Thyroid gland (tissue), 4 donors: ENCODE results near the gene CD58. TPM values are rescaled to one million over a fixed set of nuclear protein-coding genes. Genes with fewer than 3 reads are reported as not detected.

Experiments used
- DNase-seq, 2 donors: peaks; one replicate each; pipeline ENCODE4 v3.0.0-alpha.2; 2019
- H3K27ac ChIP-seq, 3 donors: fragments of 200-600 bp; sonication (generic); 1 replicate in 2 of 3; 2 replicates in 1 of 3; pipeline ENCODE4 v1.5.1; 2016 to 2019; ENCODE audit warnings: mild to moderate bottlenecking in 1 of 3, moderate library complexity in 1 of 3
- H3K27me3 ChIP-seq: fragments of 200-600 bp; sonication (generic); one replicate; pipeline ENCODE4 v1.5.1; 2019
- H3K36me3 ChIP-seq, 2 donors: fragments of 200-600 bp; sonication (generic); one replicate each; pipeline ENCODE4 v1.5.1; 2016 to 2019
- H3K4me1 ChIP-seq, 2 donors: fragments of 200-600 bp; sonication (generic); one replicate each; pipeline ENCODE4 v1.5.1; 2017 to 2019
- H3K4me3 ChIP-seq, 3 donors: fragments of 200-600 bp; sonication (generic); replicated peaks in 1 of 3; 1 replicate in 2 of 3; 2 replicates in 1 of 3; pipeline ENCODE4 v1.5.1; 2016; ENCODE audit warnings: mild to moderate bottlenecking in 1 of 3
- H3K9me3 ChIP-seq: fragments of 200-600 bp; sonication (generic); one replicate; pipeline ENCODE4 v1.5.1; 2017
- CTCF ChIP-seq, 6 experiments: fragments of 200-600 bp in 3 of 6; fragments of 450-650 bp in 3 of 6; sonication (generic) in 3 of 6; IDR thresholded peaks; one replicate each; pipeline ENCODE4 v1.5.1; 2016 to 2019; ENCODE audit warnings: antibody characterized with exemption in 6 of 6, mild to moderate bottlenecking in 2 of 6, inconsistent platforms in 1 of 6, moderate library complexity in 1 of 6
- POLR2A ChIP-seq, 2 donors: fragments of 450-650 bp; IDR thresholded peaks; one replicate each; pipeline ENCODE4 v1.6.1; 2017; ENCODE audit warnings: antibody characterized with exemption in 2 of 2, mild to moderate bottlenecking in 2 of 2, moderate library complexity in 1 of 2
- WGBS, 2 donors: methylation state at CpG; one replicate each; pipeline ENCODE4 v1.1.5; 2017; 5-methylcytosine and 5-hydroxymethylcytosine counted together
- intact Hi-C: fragments of 100-400 bp; cut with DNase I; formaldehyde crosslinking; loops from one replicate; pipeline ENCODE4 v1.15.1; 2023
- microRNA counts, 2 donors: library from miRNA; unstranded; fragments of <30 nt; microRNA quantifications; one replicate each; lab custom pipeline; 2016 to 2017
- microRNA-seq: library from miRNA; unstranded; fragments of <30 nt; microRNA quantifications from one replicate; pipeline ENCODE4, GENCODE V29; 2016
- small RNA-seq: library from RNA; depleted of rRNA; stranded (forward); fragments of <200 nt; gene quantifications from one replicate; pipeline ENCODE3, GENCODE V24; 2016
- total RNA-seq, 4 donors: library from RNA; depleted of rRNA; stranded (reverse); fragments of >200 nt; gene quantifications; one replicate each; pipeline ENCODE4 v1.2.3, GENCODE V29; 2016

Gene CD58
- total RNA-seq, 4 donors from 2014 or later, result 17.5 to 51.9 (median 23.1) TPM

- Histone ChIP-seq H3K4me3 (no peak overlapping the region), H3K27me3 (no peaks in the 10 kb centered on the region), H3K9me3 (no peaks in the 10 kb centered on the region), H3K36me3 (no peaks in the 10 kb centered on the region), H3K4me1 (no peaks in the 10 kb centered on the region), H3K27ac (no peak overlapping the region)
- intact Hi-C loops, result no loop called here
- 67 to 75% methylated on average over 10 of the region's 10 CpGs for WGBS, 2 donors
- TF ChIP-seq CTCF (IDR thresholded peaks at IDR 0.05) (no peak), POLR2A (IDR thresholded peaks at IDR 0.05) (no peak)
- DNase-seq, result no peak
Measured at GRCh38 chr1:116465845-116466685, 104.8 kb downstream of the CD58 start.

- no peaks in the 10 kb centered on the region for H3K27me3 ChIP-seq
- 87 to 89% methylated on average over 4 of the region's 4 CpGs for WGBS, 2 donors
- no peaks in the 10 kb centered on the region for H3K4me1 ChIP-seq
- no peaks in the 10 kb centered on the region for H3K36me3 ChIP-seq
- TF ChIP-seq CTCF (IDR thresholded peaks at IDR 0.05) (no peak), POLR2A (IDR thresholded peaks at IDR 0.05) (no peak)
- no peak overlapping the region for H3K27ac ChIP-seq
- intact Hi-C loops, result no loop called here
- DNase-seq, result no peak
- no peak overlapping the region for H3K4me3 ChIP-seq
- no peaks in the 10 kb centered on the region for H3K9me3 ChIP-seq
Measured at GRCh38 chr1:116465477-116465844, 105.4 kb downstream of the CD58 start.

MicroRNAs encoded within 50 kb of the gene (microRNA counts, 767-probe panel; counts per million panel counts)
- 0 to 3,168 counts per million in 2 donors for microRNA hsa-miR-548ac (lab: Ali Mortazavi, UCI)

Small RNA genes within 50 kb of the gene (microRNA-seq; reads per million reads assigned to microRNA genes)
- gene MIR548AC, result not detected

Small RNA genes within 50 kb of the gene (small RNA-seq; reads per million reads assigned to genes)
- not detected for gene MIR548AC

Other genes with a start within 250 kb of the CD58 start
- gene ATP1A1, start 197.8 kb downstream of the CD58 start, total RNA-seq, result 1,000 to 10,000 TPM in 3 of 4 donors, 100 to 1,000 TPM in 1; 770 to 1,450 (median 1,316) TPM
- 10 to 100 TPM; 10.9 to 23.1 (median 18.6) TPM for gene IGSF3, start 96.7 kb upstream of the CD58 start, total RNA-seq
- gene CD2, start 183.4 kb upstream of the CD58 start, total RNA-seq, result 1 to 10 TPM; 1.9 to 9.7 (median 2.6) TPM